ENCODE data around the gene COLEC11.

COLEC11 gene

DNA sequence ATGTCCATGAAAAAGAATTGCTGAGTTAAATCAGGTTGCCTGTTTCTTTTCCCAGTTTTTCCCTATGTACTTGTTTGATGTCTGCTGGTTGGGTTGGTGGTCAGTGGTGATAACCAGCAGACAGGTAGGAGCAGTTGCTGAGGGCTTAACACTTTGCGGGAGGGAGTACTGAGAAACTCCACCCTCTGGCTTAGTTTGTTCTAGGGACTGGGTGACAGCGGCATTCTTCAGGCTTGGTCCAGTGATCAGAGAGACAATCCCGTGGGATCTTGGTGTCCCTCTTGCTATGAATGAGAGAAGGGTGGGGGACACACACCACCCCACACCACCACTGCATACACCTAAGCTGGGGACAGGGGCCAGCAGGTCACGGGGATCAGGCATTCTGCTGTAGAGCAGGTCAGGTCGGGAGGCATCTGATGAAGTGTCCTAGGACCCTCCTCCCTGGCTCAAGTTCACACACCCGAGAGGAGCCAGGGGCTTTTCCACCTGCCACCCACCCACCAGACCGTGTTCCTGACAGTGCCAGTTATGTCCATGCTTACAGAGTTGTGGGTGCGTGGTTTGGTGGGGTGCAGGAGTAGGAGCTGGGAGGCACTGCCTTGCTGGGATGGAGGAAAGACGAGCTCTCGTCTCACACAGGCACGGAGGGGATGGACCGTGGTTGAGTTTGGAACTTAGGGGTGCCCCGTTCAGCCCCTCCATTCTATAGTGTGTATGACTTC, 41.8 kb downstream of the COLEC11 start:
- no peak overlapping the region for H3K27ac ChIP-seq
- TF ChIP-seq CTCF (IDR thresholded peaks at IDR 0.05) (no peak), ZFX (IDR thresholded peaks at IDR 0.05; ENCODE audit: borderline replicate concordance) (no peak)

- TF ChIP-seq ZFX (IDR thresholded peaks at IDR 0.05; ENCODE audit: borderline replicate concordance) (no peak), CTCF (IDR thresholded peaks at IDR 0.05) (no peak)
- no peak overlapping the region for H3K27ac ChIP-seq
These were observed 42.4 kb downstream of the COLEC11 start for GRCh38 chr2:3637311-3637675.

DNA sequence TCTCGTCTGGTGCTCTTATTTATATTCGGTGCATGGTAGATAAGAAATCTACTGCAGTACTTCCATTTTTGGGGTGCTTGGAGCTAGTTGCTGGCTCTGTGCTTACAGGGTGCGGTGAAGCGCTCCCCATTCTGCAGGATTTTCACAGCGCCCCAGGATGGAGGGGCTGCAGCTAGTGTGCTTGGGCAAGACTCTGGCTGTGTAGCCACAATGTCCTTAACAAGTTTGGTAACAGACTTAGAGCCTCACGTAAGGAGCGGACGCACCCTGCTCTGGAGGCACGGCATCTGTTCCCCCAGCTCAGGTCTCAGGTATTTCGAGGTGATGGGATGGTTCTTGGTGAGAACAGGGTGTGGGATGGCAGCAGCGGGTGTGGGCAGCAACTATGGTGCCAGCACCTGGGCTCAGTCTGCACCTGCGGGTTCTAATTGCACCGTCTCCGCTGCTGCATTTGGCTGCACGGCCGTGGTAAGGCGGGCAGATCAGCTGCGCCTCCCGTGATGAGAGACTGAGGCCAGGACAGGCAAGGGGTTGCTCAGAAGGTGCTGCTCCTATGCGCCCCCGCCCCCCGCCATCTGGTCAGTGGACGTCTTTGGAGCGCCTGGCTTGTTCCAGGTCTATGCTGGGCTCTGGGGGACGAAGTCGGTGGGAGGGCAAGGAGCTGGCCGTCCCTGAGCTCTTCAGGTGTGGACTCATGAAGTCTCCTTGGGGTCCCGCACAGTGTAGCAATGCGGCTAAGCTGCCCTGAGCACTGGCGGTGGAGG, 43.0 kb downstream of the COLEC11 start:
- TF ChIP-seq CTCF (IDR thresholded peaks at IDR 0.05) (no peak), ZFX (IDR thresholded peaks at IDR 0.05; ENCODE audit: borderline replicate concordance) (no peak)
- no peak overlapping the region for H3K27ac ChIP-seq

GRCh38 chr2:3638456-3638810, 43.5 kb downstream of the COLEC11 start:
- H3K27ac ChIP-seq, result no peak overlapping the region
- TF ChIP-seq ZFX (IDR thresholded peaks at IDR 0.05; ENCODE audit: borderline replicate concordance), result no peak

- no peak overlapping the region for H3K27ac ChIP-seq
- TF ChIP-seq ZFX (IDR thresholded peaks at IDR 0.05; ENCODE audit: borderline replicate concordance) (no peak), CTCF (IDR thresholded peaks at IDR 0.05) (no peak)
These were observed 44.2 kb downstream of the COLEC11 start for GRCh38 chr2:3639015-3639630.

GRCh38 chr2:3639653-3640052, 44.7 kb downstream of the COLEC11 start:
- TF ChIP-seq CTCF (IDR thresholded peaks at IDR 0.05) (no peak), ZFX (IDR thresholded peaks at IDR 0.05; ENCODE audit: borderline replicate concordance) (no peak)

GRCh38 chr2:3641181-3641580, 46.3 kb downstream of the COLEC11 start:
- TF ChIP-seq CTCF (IDR thresholded peaks at IDR 0.05), result no peak
- TF ChIP-seq ZFX (IDR thresholded peaks at IDR 0.05; ENCODE audit: borderline replicate concordance), result no peak
- H3K27ac ChIP-seq, result no peak overlapping the region

More at GRCh38 chr2:3639653-3640052, 44.7 kb downstream of the COLEC11 start:
- no peak overlapping the region for H3K27ac ChIP-seq
